Osteoblast (primary cell): ENCODE measurements around the gene LRP1B. TPM values are rescaled to one million over a fixed set of nuclear protein-coding genes. Genes with fewer than 3 reads are reported as not detected.

Experiments
- DNase-seq: peaks from one replicate; pipeline ENCODE4 v3.0.0; 2011; ENCODE audit warnings: low spot score, mixed read lengths; ENCODE audit not compliant: insufficient read length; ENCODE audit errors: missing footprints
- H2AFZ ChIP-seq: 2 replicates; pipeline ENCODE4 v1.6.0; 2011; ENCODE audit warnings: mild to moderate bottlenecking, low read length
- H3K27ac ChIP-seq: 2 replicates; pipeline ENCODE4 v1.5.1; 2011; ENCODE audit warnings: mild to moderate bottlenecking, low read depth, low read length, moderate library complexity
- H3K27me3 ChIP-seq: 2 replicates; pipeline ENCODE4 v1.6.0; 2012; ENCODE audit warnings: mild to moderate bottlenecking, control low read depth, inconsistent platforms, low read length, moderate library complexity; ENCODE audit not compliant: insufficient read depth
- H3K36me3 ChIP-seq: 2 replicates; pipeline ENCODE4 v1.5.1; 2011; ENCODE audit warnings: mild to moderate bottlenecking, low read length, control low read depth, moderate library complexity; ENCODE audit not compliant: insufficient read depth
- H3K4me1 ChIP-seq: 2 replicates; pipeline ENCODE4 v1.5.1; 2011; ENCODE audit warnings: mild to moderate bottlenecking, low read length, control low read depth, moderate library complexity; ENCODE audit not compliant: insufficient read depth
- H3K4me2 ChIP-seq: 2 replicates; pipeline ENCODE4 v1.6.0; 2011; ENCODE audit warnings: mild to moderate bottlenecking, low read length; ENCODE audit not compliant: insufficient read depth
- H3K4me3 ChIP-seq: fragments of 200-600 bp; sonication (generic); 3 replicates; pipeline ENCODE4 v1.5.1; 2012; ENCODE audit warnings: mild to moderate bottlenecking, low read length, inconsistent platforms; ENCODE audit not compliant: insufficient read depth
- H3K79me2 ChIP-seq: 2 replicates; pipeline ENCODE4 v1.6.0; 2012; ENCODE audit warnings: mild to moderate bottlenecking, low read length, control low read depth, inconsistent platforms; ENCODE audit not compliant: insufficient read depth
- H3K9me3 ChIP-seq: 2 replicates; pipeline ENCODE4 v1.5.1; 2011; ENCODE audit warnings: low read depth, low read length, control low read depth
- H4K20me1 ChIP-seq: 2 replicates; pipeline ENCODE4 v1.6.0; 2012; ENCODE audit warnings: mild to moderate bottlenecking, low read length, control low read depth; ENCODE audit not compliant: insufficient read depth
- total RNA-seq: library from RNA; depleted of rRNA; stranded (reverse); fragments of >200 nt; gene quantifications from 2 replicates; pipeline ENCODE4 v1.2.3, GENCODE V29; 2012
- TF ChIP-seq, protein P1 (sequence below): IDR thresholded peaks from 2 replicates; pipeline ENCODE4 v1.5.1; 2011; ENCODE audit warnings: mild to moderate bottlenecking, low read depth, low read length, moderate library complexity; ENCODE audit errors: extremely low read depth

LRP1B gene
- total RNA-seq, 1 donor = not detected

DNA sequence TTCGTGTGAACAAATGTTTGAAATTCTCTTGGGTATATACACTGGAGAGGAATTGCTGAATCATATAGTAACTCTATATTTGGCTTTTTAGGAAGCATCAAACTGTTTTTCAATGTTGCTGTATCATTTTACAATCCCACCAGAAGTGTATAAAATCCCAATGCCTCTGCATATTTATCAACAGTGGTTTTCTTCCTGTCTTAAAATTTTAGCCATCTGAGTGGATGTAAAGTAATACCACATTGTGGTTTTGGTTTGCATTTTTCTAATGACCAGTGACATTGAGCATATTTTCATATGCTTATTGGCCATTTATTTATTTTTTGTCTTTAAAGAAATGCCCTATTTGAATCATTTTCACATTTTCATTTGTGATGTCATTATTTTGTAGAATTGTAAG, 22.8 kb upstream of the LRP1B start:
- no peak overlapping the region for H3K27ac ChIP-seq
- no peaks in the 10 kb centered on the region for H3K36me3 ChIP-seq
- H3K4me1 ChIP-seq = no peaks in the 10 kb centered on the region
- no peak overlapping the region for H2AFZ ChIP-seq
- TF ChIP-seq, protein P1, sequence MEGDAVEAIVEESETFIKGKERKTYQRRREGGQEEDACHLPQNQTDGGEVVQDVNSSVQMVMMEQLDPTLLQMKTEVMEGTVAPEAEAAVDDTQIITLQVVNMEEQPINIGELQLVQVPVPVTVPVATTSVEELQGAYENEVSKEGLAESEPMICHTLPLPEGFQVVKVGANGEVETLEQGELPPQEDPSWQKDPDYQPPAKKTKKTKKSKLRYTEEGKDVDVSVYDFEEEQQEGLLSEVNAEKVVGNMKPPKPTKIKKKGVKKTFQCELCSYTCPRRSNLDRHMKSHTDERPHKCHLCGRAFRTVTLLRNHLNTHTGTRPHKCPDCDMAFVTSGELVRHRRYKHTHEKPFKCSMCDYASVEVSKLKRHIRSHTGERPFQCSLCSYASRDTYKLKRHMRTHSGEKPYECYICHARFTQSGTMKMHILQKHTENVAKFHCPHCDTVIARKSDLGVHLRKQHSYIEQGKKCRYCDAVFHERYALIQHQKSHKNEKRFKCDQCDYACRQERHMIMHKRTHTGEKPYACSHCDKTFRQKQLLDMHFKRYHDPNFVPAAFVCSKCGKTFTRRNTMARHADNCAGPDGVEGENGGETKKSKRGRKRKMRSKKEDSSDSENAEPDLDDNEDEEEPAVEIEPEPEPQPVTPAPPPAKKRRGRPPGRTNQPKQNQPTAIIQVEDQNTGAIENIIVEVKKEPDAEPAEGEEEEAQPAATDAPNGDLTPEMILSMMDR = no peak
- no peaks in the 10 kb centered on the region for H3K9me3 ChIP-seq
- H4K20me1 ChIP-seq = no peaks in the 10 kb centered on the region
- H3K79me2 ChIP-seq = no peaks in the 10 kb centered on the region
- H3K4me3 ChIP-seq = no peak overlapping the region
- H3K27me3 ChIP-seq = no peaks in the 10 kb centered on the region
- no peak overlapping the region for H3K4me2 ChIP-seq
- no peak for DNase-seq

DNA sequence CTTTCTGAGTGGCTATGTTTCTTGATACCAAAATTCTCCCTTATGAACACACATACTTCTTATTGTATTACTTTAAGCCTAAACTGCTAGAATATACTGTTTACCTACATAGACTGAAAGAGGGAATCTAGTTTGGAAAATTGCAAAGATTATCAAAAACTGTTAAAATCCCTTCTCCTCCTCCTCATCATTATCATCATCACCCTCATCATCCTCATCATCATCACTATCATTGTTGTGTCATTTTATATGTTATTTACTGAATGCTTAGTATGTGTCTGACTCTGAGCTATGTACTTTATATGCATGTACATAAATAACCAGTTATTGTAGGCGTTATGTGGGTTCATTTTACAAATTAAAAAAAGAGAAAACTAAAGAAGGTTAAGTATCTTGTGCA, 19.6 kb upstream of the LRP1B start:
- no peak overlapping the region for H3K4me2 ChIP-seq
- no peaks in the 10 kb centered on the region for H3K9me3 ChIP-seq
- no peak overlapping the region for H3K27ac ChIP-seq
- no peak for DNase-seq
- no peak overlapping the region for H3K4me3 ChIP-seq
- H3K79me2 ChIP-seq = no peaks in the 10 kb centered on the region
- no peaks in the 10 kb centered on the region for H3K4me1 ChIP-seq
- H3K36me3 ChIP-seq = no peaks in the 10 kb centered on the region
- TF ChIP-seq, protein P1 = no peak
- no peaks in the 10 kb centered on the region for H3K27me3 ChIP-seq
- no peak overlapping the region for H2AFZ ChIP-seq
- H4K20me1 ChIP-seq = no peaks in the 10 kb centered on the region

DNA sequence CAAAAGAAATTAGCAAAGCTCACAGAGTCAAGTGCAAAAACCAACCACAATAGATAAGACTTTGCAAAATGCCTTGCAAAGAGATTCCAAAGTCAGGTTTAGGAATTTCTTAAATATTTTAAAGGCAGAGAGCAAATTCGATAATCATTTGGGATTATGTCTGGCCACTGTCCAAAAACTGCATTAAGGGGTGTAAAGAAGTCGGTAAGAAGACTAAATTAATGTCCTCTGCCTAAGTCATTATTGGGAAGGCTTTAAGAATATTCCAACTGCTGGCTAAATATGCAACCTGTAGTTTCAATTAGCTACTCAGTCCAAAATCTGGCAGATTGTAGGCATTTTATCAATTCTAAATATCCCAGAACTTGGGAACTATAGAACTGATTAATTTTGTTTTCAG, 13.7 kb upstream of the LRP1B start:
- no peak overlapping the region for H3K27ac ChIP-seq
- no peaks in the 10 kb centered on the region for H3K9me3 ChIP-seq
- no peaks in the 10 kb centered on the region for H3K36me3 ChIP-seq
- no peak overlapping the region for H3K4me2 ChIP-seq
- no peaks in the 10 kb centered on the region for H3K27me3 ChIP-seq
- no peak overlapping the region for H2AFZ ChIP-seq
- H4K20me1 ChIP-seq = no peaks in the 10 kb centered on the region
- H3K79me2 ChIP-seq = no peaks in the 10 kb centered on the region
- TF ChIP-seq, protein P1 = no peak
- no peak overlapping the region for H3K4me3 ChIP-seq
- H3K4me1 ChIP-seq = no peaks in the 10 kb centered on the region
- DNase-seq = no peak

DNA sequence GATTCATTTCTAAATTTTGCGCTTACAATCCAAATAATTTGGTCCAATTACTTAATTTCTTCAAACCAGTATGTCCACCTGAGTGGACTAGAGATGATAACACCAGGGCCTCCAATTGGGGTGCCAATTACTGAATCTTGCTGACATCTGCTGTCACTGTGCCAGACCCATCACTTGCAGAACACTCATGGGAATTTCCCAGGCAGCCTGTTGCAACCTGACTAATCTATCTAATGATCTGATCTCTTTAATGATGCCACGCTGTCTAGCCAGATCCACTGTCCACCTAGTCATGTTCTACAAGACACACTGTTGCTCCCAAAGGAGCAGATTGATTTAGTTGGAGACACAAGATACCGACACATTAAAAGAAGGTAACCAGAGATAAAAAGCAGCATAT, 11.8 kb upstream of the LRP1B start:
- no peaks in the 10 kb centered on the region for H3K79me2 ChIP-seq
- H3K4me2 ChIP-seq = no peak overlapping the region
- H3K4me1 ChIP-seq = no peaks in the 10 kb centered on the region
- DNase-seq = no peak
- H2AFZ ChIP-seq = no peak overlapping the region
- no peaks in the 10 kb centered on the region for H4K20me1 ChIP-seq
- H3K9me3 ChIP-seq = no peaks in the 10 kb centered on the region
- no peaks in the 10 kb centered on the region for H3K27me3 ChIP-seq
- TF ChIP-seq, protein P1 = no peak
- no peak overlapping the region for H3K27ac ChIP-seq
- H3K36me3 ChIP-seq = no peaks in the 10 kb centered on the region
- H3K4me3 ChIP-seq = no peak overlapping the region
